MG63 (cell line): ENCODE results near the gene LIN52. TPM values are rescaled to one million over a fixed set of nuclear protein-coding genes. Genes with fewer than 3 reads are reported as not detected.

Source experiments
- DNase-seq: peaks from one replicate; pipeline ENCODE4 v3.0.0-alpha.2; 2020
- H3K27me3 ChIP-seq: fragments of 250-450 bp; sonication (Bioruptor Pico); 2 replicates; pipeline ENCODE4 v1.5.1; 2020; ENCODE audit warnings: mild to moderate bottlenecking, moderate library complexity
- H3K36me3 ChIP-seq: fragments of 250-450 bp; sonication (Bioruptor Pico); 2 replicates; pipeline ENCODE4 v1.5.1; 2020; ENCODE audit warnings: mild to moderate bottlenecking, moderate library complexity
- H3K4me3 ChIP-seq: fragments of 250-450 bp; sonication (Bioruptor Pico); 2 replicates; pipeline ENCODE4 v1.5.1; 2020; ENCODE audit warnings: mild to moderate bottlenecking, moderate library complexity
- H3K9me3 ChIP-seq: fragments of 250-450 bp; sonication (Bioruptor Pico); 2 replicates; pipeline ENCODE4 v1.5.1; 2020; ENCODE audit warnings: mild to moderate bottlenecking, moderate library complexity
- total RNA-seq: library from RNA; depleted of rRNA; stranded (reverse); fragments of >200 nt; shearing (Covaris generic); gene quantifications from 2 replicates; pipeline ENCODE4 v1.2.3, GENCODE V29; 2014; ENCODE audit warnings: low replicate concordance

The LIN52 gene
- total RNA-seq, 1 experiment from 2014 or later = 9.8 TPM

GRCh38 chr14:74147571-74147970 lies 62.8 kb downstream of the LIN52 start:
- no peaks in the 10 kb centered on the region for H3K27me3 ChIP-seq
- no peaks in the 10 kb centered on the region for H3K36me3 ChIP-seq
- no peak for DNase-seq
- H3K4me3 ChIP-seq = no peak overlapping the region
- H3K9me3 ChIP-seq = no peaks in the 10 kb centered on the region

GRCh38 chr14:74148705-74149104 lies 63.9 kb downstream of the LIN52 start:
- Histone ChIP-seq H3K9me3 (no peaks in the 10 kb centered on the region), H3K27me3 (no peaks in the 10 kb centered on the region), H3K36me3 (no peaks in the 10 kb centered on the region), H3K4me3 (no peak overlapping the region)
- DNase-seq = no peak

- Histone ChIP-seq H3K27me3 (no peaks in the 10 kb centered on the region), H3K36me3 (no peaks in the 10 kb centered on the region), H3K4me3 (no peak overlapping the region), H3K9me3 (no peaks in the 10 kb centered on the region)
- no peak for DNase-seq
Observed at GRCh38 chr14:74155287-74155686, 70.5 kb downstream of the LIN52 start.

DNA sequence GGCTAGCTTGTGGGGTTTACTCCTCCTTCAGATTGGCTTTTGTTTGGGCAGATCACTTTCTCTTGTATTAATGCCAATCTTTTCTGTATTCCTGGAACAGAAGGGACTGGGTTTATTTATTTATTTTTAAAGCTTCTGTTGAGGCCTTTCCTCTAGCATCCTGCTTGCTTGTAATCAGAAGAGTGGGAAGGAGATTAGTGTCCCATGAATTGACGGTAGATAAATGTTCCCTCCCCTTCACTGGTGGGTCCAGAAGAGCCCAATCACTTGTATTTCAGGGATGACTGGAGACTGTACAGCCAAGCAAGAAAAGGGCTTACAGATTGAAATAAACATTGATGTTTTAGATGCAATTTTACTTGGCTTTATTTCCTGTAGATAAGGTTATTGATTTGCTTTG lies 71.0 kb downstream of the LIN52 start:
- Histone ChIP-seq H3K9me3 (no peaks in the 10 kb centered on the region), H3K4me3 (no peak overlapping the region), H3K36me3 (no peaks in the 10 kb centered on the region), H3K27me3 (no peaks in the 10 kb centered on the region)
- DNase-seq = no peak

GRCh38 chr14:74160763-74161162 lies 76.0 kb downstream of the LIN52 start:
- DNase-seq = no peak
- Histone ChIP-seq H3K27me3 (no peaks in the 10 kb centered on the region), H3K9me3 (no peaks in the 10 kb centered on the region), H3K36me3 (no peaks in the 10 kb centered on the region), H3K4me3 (no peak overlapping the region)

GRCh38 chr14:74161526-74162158 lies 76.9 kb downstream of the LIN52 start:
- Histone ChIP-seq H3K9me3 (no peaks in the 10 kb centered on the region), H3K27me3 (no peaks in the 10 kb centered on the region), H3K36me3 (no peaks in the 10 kb centered on the region), H3K4me3 (no peak overlapping the region)
- no peak for DNase-seq

- no peak for DNase-seq
- Histone ChIP-seq H3K36me3 (no peaks in the 10 kb centered on the region), H3K9me3 (no peaks in the 10 kb centered on the region), H3K4me3 (no peak overlapping the region), H3K27me3 (no peaks in the 10 kb centered on the region)
Observed at GRCh38 chr14:74169906-74170305, 85.2 kb downstream of the LIN52 start.

GRCh38 chr14:74176400-74176793 lies 91.6 kb downstream of the LIN52 start:
- Histone ChIP-seq H3K36me3 (no peaks in the 10 kb centered on the region), H3K4me3 (no peak overlapping the region), H3K9me3 (no peaks in the 10 kb centered on the region), H3K27me3 (no peaks in the 10 kb centered on the region)
- no peak for DNase-seq

- H3K9me3 ChIP-seq = no peaks in the 10 kb centered on the region
- DNase-seq = no peak
- H3K4me3 ChIP-seq = no peak overlapping the region
- no peaks in the 10 kb centered on the region for H3K27me3 ChIP-seq
- H3K36me3 ChIP-seq = no peaks in the 10 kb centered on the region
Observed at GRCh38 chr14:74179856-74180255, 95.1 kb downstream of the LIN52 start.

DNA sequence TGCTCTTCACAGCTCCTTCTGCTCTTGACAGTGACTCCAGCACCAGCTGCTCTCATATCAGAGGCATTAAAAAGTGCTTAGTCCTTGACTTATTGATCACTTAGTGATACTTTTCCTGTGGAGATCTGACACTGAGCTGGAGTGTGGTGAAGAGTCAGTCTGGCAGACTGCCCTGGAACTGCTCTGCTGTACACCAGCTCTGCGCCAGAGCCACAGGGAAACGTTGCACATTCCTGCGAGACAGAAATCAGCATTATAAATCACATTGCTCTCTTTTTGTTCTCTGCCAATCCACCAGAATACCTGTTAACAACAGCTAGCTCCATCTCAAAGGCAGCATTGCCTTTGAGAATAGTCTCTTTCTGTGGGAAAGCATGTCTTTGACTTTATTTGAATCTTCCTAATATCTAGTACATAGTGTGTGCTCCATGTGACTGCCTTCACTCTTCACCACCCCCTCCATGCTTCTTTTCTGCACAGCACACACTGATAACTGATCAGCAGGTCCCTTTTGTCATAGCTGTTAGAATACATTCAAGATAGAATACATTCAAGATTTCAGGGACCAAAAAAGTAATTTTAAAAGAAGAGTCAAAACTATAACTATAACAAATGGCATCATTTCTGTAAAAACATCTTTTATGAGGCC lies 106.3 kb downstream of the LIN52 start:
- no peaks in the 10 kb centered on the region for H3K27me3 ChIP-seq
- H3K9me3 ChIP-seq = no peaks in the 10 kb centered on the region
- no peak for DNase-seq
- no peaks in the 10 kb centered on the region for H3K36me3 ChIP-seq
- no peak overlapping the region for H3K4me3 ChIP-seq

GRCh38 chr14:74194506-74195274 lies 109.9 kb downstream of the LIN52 start:
- Histone ChIP-seq H3K9me3 (no peaks in the 10 kb centered on the region), H3K27me3 (no peaks in the 10 kb centered on the region), H3K36me3 (no peaks in the 10 kb centered on the region), H3K4me3 (no peak overlapping the region)
- no peak for DNase-seq

DNA sequence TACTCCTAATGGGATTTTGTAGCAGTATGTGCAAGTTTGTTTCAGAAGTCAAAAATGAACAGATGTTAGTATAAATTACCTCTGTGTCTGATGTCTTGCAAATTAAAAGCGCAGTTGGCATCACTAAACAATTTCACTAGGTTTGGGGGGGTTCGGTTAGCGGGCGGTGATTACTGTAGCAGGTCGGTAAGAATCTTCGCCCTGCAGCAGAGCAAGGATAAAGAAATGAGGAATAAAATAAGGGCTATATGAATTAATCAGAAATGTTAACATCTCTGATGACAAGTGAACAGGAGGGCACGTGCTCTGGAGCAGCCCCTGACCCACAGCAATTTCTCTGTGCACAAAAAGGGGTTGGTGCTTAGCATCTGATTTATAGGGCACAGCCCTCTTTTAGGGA lies 110.9 kb downstream of the LIN52 start:
- Histone ChIP-seq H3K4me3 (no peak overlapping the region), H3K9me3 (no peaks in the 10 kb centered on the region), H3K36me3 (no peaks in the 10 kb centered on the region), H3K27me3 (no peaks in the 10 kb centered on the region)
- no peak for DNase-seq

DNA sequence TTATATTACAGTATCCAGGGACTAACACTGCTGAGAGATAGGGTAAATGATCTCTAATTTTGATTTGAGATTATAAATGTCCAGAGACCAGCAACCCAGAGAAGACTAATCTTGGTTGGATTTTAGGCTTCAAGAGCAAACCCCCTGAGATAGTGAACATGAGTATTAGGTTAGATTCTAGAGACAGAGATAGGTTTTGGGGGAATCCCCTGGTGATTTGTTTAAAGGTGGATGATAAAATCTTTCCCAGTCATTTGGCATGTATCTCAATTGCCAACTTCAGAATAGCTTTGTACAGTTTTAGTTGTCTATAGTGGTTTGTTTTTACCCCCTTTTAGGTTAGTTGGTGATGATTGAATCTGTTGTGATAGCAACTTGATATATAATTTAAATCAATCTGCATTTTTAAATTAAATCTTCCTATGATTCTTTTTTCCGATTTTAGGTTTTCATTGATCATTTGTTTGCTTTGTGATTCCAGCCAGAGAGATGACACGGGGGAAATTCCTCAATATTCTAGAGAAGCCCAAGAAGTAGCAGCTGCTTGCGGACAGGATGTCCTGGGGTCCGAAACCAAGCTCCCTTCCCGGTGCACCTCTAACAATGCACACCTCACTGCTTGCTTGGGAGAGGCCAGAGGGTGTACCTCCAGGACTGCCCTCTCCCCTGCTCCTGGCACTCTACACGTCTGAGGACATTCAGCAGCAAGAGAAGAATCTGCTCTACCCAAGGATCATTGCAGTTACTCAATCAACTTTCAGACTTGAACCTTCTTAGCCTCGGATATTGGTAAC lies 113.9 kb downstream of the LIN52 start:
- H3K4me3 ChIP-seq = no peak overlapping the region
- H3K9me3 ChIP-seq = no peaks in the 10 kb centered on the region
- no peaks in the 10 kb centered on the region for H3K36me3 ChIP-seq
- no peak for DNase-seq
- no peaks in the 10 kb centered on the region for H3K27me3 ChIP-seq

GRCh38 chr14:74202113-74202512 lies 117.4 kb downstream of the LIN52 start:
- no peaks in the 10 kb centered on the region for H3K36me3 ChIP-seq
- no peak for DNase-seq
- no peaks in the 10 kb centered on the region for H3K9me3 ChIP-seq
- H3K27me3 ChIP-seq = no peaks in the 10 kb centered on the region
- no peak overlapping the region for H3K4me3 ChIP-seq

- DNase-seq = no peak
- Histone ChIP-seq H3K27me3 (no peaks in the 10 kb centered on the region), H3K36me3 (no peaks in the 10 kb centered on the region), H3K4me3 (no peak overlapping the region), H3K9me3 (no peaks in the 10 kb centered on the region)
Observed at GRCh38 chr14:74203639-74204038, 118.9 kb downstream of the LIN52 start.

DNA sequence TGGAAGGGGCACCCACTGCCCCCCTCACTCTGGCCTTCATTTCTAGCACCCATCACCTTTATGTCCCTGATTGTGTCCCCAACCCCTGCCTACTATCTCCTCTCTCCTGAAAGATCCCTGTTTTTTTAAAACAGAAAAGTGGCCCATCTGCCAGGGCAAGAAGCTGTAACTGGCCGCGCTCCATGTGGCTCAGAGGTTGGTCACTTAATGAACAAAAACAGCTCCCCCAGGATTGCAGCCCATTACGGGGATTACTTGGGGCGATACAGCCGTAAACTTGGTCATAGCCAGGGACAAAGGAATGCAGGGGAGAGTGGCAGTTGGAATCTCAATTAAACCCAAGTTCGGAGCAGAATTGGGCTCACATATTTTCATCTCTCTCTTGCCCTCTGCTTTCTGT lies 119.7 kb downstream of the LIN52 start:
- no peaks in the 10 kb centered on the region for H3K9me3 ChIP-seq
- no peaks in the 10 kb centered on the region for H3K27me3 ChIP-seq
- no peak for DNase-seq
- no peaks in the 10 kb centered on the region for H3K36me3 ChIP-seq
- no peak overlapping the region for H3K4me3 ChIP-seq

DNA sequence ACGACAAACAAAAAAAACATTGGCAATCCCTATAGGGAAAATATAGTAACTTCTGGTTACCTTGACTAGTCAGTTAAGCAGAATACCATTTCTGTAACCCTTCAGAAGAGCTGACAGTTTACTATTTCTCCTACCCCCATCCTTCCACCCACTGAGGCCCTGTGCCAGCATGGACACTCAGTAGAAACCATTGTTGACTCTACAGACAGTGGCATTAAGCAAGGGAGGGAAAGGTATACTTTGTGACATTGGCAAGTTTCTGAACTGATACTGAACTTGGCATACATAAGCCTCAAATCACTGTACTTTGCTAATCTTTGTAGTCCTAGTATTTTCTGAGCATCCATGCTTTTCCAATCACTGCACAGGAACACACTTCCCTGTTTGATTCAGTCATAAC lies 121.1 kb downstream of the LIN52 start:
- Histone ChIP-seq H3K36me3 (no peaks in the 10 kb centered on the region), H3K9me3 (no peaks in the 10 kb centered on the region), H3K4me3 (no peak overlapping the region), H3K27me3 (no peaks in the 10 kb centered on the region)
- DNase-seq = no peak
